H9 (cell line): ENCODE measurements around the gene TRIM37. TPM values are rescaled to one million over a fixed set of nuclear protein-coding genes. Genes with fewer than 3 reads are reported as not detected.

Experiments used
- DNase-seq: peaks from one replicate; pipeline ENCODE4 v3.0.0-alpha.2; 2017
- H2AFZ ChIP-seq: one replicate; pipeline ENCODE4 v1.6.1; 2013; ENCODE audit warnings: mild to moderate bottlenecking, low read length, control low read depth, moderate library complexity
- H2AK5ac ChIP-seq: 2 replicates; pipeline ENCODE4 v1.6.1; 2013; ENCODE audit warnings: low read length, control low read depth, mixed read lengths; ENCODE audit not compliant: insufficient read length
- H2BK120ac ChIP-seq: one replicate; pipeline ENCODE4 v1.6.1; 2013; ENCODE audit warnings: low read depth, mild to moderate bottlenecking, low read length, control low read depth, inconsistent platforms; ENCODE audit not compliant: poor library complexity, severe bottlenecking
- H2BK12ac ChIP-seq: 2 replicates; pipeline ENCODE4 v1.6.1; 2013; ENCODE audit warnings: low read length, control low read depth, mixed read lengths, low read depth; ENCODE audit not compliant: insufficient read length
- H2BK15ac ChIP-seq: 2 replicates; pipeline ENCODE4 v1.6.1; 2013; ENCODE audit warnings: low read depth, low read length, control low read depth
- H2BK20ac ChIP-seq: one replicate; pipeline ENCODE4 v1.6.1; 2013; ENCODE audit warnings: low read depth, mild to moderate bottlenecking, low read length, control low read depth, inconsistent platforms; ENCODE audit not compliant: poor library complexity, severe bottlenecking
- H2BK5ac ChIP-seq: 2 replicates; pipeline ENCODE4 v1.6.1; 2013; ENCODE audit warnings: low read length, control low read depth, mixed read lengths; ENCODE audit not compliant: insufficient read length
- H3K14ac ChIP-seq: 2 replicates; pipeline ENCODE4 v1.6.1; 2013; ENCODE audit warnings: low read length, control low read depth; ENCODE audit not compliant: insufficient read depth
- H3K18ac ChIP-seq: 2 replicates; pipeline ENCODE4 v1.6.1; 2013; ENCODE audit warnings: low read depth, mild to moderate bottlenecking, mixed read lengths, low read length, control low read depth; ENCODE audit not compliant: insufficient read length
- H3K23ac ChIP-seq: 2 replicates; pipeline ENCODE4 v1.6.1; 2013; ENCODE audit warnings: low read length, control low read depth, mixed read lengths, low read depth; ENCODE audit not compliant: insufficient read length
- H3K23me2 ChIP-seq: 2 replicates; pipeline ENCODE4 v1.6.1; 2013; ENCODE audit warnings: low read depth, mild to moderate bottlenecking, mixed read lengths, low read length, control low read depth; ENCODE audit not compliant: insufficient read length, poor library complexity, severe bottlenecking
- H3K27ac ChIP-seq: 2 replicates; pipeline ENCODE4 v1.5.1; 2013; ENCODE audit warnings: low read length, control low read depth, mixed read lengths, low read depth; ENCODE audit not compliant: insufficient read length
- H3K27me3 ChIP-seq: 2 replicates; pipeline ENCODE4 v1.6.1; 2013; ENCODE audit warnings: low read length, control low read depth, inconsistent platforms; ENCODE audit not compliant: insufficient read depth
- H3K4ac ChIP-seq: 2 replicates; pipeline ENCODE4 v1.6.1; 2013; ENCODE audit warnings: low read depth, mild to moderate bottlenecking, control low read depth, inconsistent platforms, low read length, moderate library complexity
- H3K4me1 ChIP-seq: 2 replicates; pipeline ENCODE4 v1.6.1; 2013; ENCODE audit warnings: low read length, control low read depth, inconsistent platforms; ENCODE audit not compliant: insufficient read depth
- H3K4me2 ChIP-seq: 2 replicates; pipeline ENCODE4 v1.6.1; 2013; ENCODE audit warnings: low read length, control low read depth, mixed read lengths; ENCODE audit not compliant: insufficient read length, insufficient read depth
- H3K56ac ChIP-seq: 2 replicates; pipeline ENCODE4 v1.6.1; 2013; ENCODE audit warnings: low read depth, mild to moderate bottlenecking, mixed read lengths, low read length, control low read depth; ENCODE audit not compliant: insufficient read length
- H3K79me1 ChIP-seq: 2 replicates; pipeline ENCODE4 v1.6.1; 2013; ENCODE audit warnings: low read depth, mild to moderate bottlenecking, moderate library complexity, low read length, control low read depth, inconsistent platforms; ENCODE audit not compliant: insufficient read depth, poor library complexity, severe bottlenecking
- H3K79me2 ChIP-seq: 2 replicates; pipeline ENCODE4 v1.6.1; 2013; ENCODE audit warnings: low read length, control low read depth, inconsistent platforms; ENCODE audit not compliant: insufficient read depth
- H3K9ac ChIP-seq: 2 replicates; pipeline ENCODE4 v1.6.1; 2013; ENCODE audit warnings: low read length, control low read depth, mixed read lengths; ENCODE audit not compliant: insufficient read length; ENCODE audit errors: extremely low read depth
- H3K9me3 ChIP-seq: one replicate; pipeline ENCODE4 v1.6.1; 2013; ENCODE audit warnings: low read depth, low read length, inconsistent platforms; ENCODE audit not compliant: control insufficient read depth
- H3T11ph ChIP-seq: one replicate; pipeline ENCODE4 v1.6.1; 2013; ENCODE audit warnings: mild to moderate bottlenecking, low read length, control low read depth, inconsistent platforms
- H4K20me1 ChIP-seq: one replicate; pipeline ENCODE4 v1.6.1; 2013; ENCODE audit not compliant: control insufficient read depth, insufficient read length, insufficient read depth
- H4K5ac ChIP-seq: 2 replicates; pipeline ENCODE4 v1.6.1; 2013; ENCODE audit warnings: low read depth, mild to moderate bottlenecking, mixed read lengths, low read length, control low read depth; ENCODE audit not compliant: insufficient read length
- H4K8ac ChIP-seq: replicated peaks from 2 replicates; pipeline ENCODE4 v1.6.1; 2013; ENCODE audit warnings: low read length, control low read depth, mixed read lengths, low read depth; ENCODE audit not compliant: insufficient read length
- H4K91ac ChIP-seq: 2 replicates; pipeline ENCODE4 v1.6.1; 2013; ENCODE audit warnings: low read depth, mild to moderate bottlenecking, moderate library complexity, mixed read lengths, low read length, control low read depth; ENCODE audit not compliant: insufficient read length
- H3K27ac Mint-ChIP-seq, 3 experiments: 2 replicates in 2 of 3; 3 replicates in 1 of 3; pipeline ENCODE4 v1.8.0; 2020 to 2021; ENCODE audit warnings: mixed read lengths in 3 of 3, mild to moderate bottlenecking in 1 of 3, moderate library complexity in 1 of 3
- H3K27me3 Mint-ChIP-seq: 2 replicates; pipeline ENCODE4 v1.8.0; 2021; ENCODE audit warnings: low read depth, mild to moderate bottlenecking, moderate library complexity, mixed read lengths
- H3K36me3 Mint-ChIP-seq, 3 experiments: 2 replicates in 2 of 3; 3 replicates in 1 of 3; pipeline ENCODE4 v1.8.0; 2020 to 2021; ENCODE audit warnings: low read depth in 3 of 3, mixed read lengths in 3 of 3; ENCODE audit not compliant: insufficient read depth in 1 of 3
- H3K4me1 Mint-ChIP-seq, 2 experiments: 2 replicates each; pipeline ENCODE4 v1.8.0; 2020; ENCODE audit warnings: mixed read lengths in 2 of 2
- H3K4me3 Mint-ChIP-seq, 2 experiments: 2 replicates in 1 of 2; 3 replicates in 1 of 2; pipeline ENCODE4 v1.8.0; 2020 to 2021; ENCODE audit warnings: mild to moderate bottlenecking in 2 of 2, mixed read lengths in 2 of 2, moderate library complexity in 1 of 2
- H3K9me3 Mint-ChIP-seq, 2 experiments: 2 replicates in 1 of 2; 3 replicates in 1 of 2; pipeline ENCODE4 v1.8.0; 2020; ENCODE audit warnings: mild to moderate bottlenecking in 2 of 2, mixed read lengths in 2 of 2, moderate library complexity in 1 of 2
- WGBS: extraction: QIAGEN DNeasy Blood & Tissue Kit; methylation state at CpG from one replicate; pipeline ENCODE4 v1.1.7; 2013; ENCODE audit warnings: missing lambda C conversion rate, low lambda C conversion rate, mixed read lengths; ENCODE audit not compliant: insufficient read length; ENCODE audit errors: extremely low coverage; 5-methylcytosine and 5-hydroxymethylcytosine counted together
- total RNA-seq: library from RNA; stranded (reverse); gene quantifications from 2 replicates; pipeline ENCODE4 v1.2.1, GENCODE V29; 2021
- TF ChIP-seq, protein P1 (sequence below): fragments of 200-600 bp; sonication (generic); conservative IDR thresholded peaks from 3 replicates; pipeline ENCODE4 v1.8.0; 2021; ENCODE audit warnings: antibody characterized with exemption, mild to moderate bottlenecking

Gene TRIM37
- total RNA-seq, 1 experiment from 2014 or later: 52.1 TPM

DNA sequence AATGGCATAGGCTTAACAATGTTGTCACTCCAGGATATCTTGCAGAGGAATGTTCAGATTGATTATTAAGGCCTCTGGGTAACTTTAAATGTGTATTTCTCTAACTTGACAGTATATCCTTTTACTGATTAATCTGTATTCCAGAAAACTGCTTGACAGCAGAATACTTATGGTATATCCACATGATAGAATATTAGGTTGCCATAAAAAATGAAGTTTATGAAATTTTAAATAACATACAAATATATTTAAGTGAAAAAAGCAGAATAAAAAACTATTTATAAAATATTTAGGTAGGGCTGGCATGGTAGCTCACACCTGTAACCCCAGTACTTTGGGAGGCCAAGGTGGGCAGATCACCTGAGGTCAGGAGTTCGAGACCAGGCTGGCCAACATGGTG, 106.7 kb downstream of the TRIM37 start:
- H3K23me2 ChIP-seq: no peaks in the 10 kb centered on the region
- Mint-ChIP-seq H3K27ac (no peak overlapping the region), H3K4me1 (peaks cover 0 to 7% of the 10 kb centered on the region in 2 experiments; a peak in 2 of 4 replicates), H3K9me3 (no peaks in the 10 kb centered on the region), H3K36me3 (peaks cover 23 to 39% (median 35%) of the 10 kb centered on the region in 3 experiments; a peak in 6 of 7 replicates), H3K4me3 (no peak overlapping the region), H3K27me3 (no peaks in the 10 kb centered on the region)
- no peaks in the 10 kb centered on the region for H3K27me3 ChIP-seq
- H3K27ac ChIP-seq: no peak overlapping the region
- H3K79me1 ChIP-seq: no peaks in the 10 kb centered on the region
- H2AFZ ChIP-seq: no peak overlapping the region
- H3K4me2 ChIP-seq: no peak overlapping the region
- TF ChIP-seq, protein P1, sequence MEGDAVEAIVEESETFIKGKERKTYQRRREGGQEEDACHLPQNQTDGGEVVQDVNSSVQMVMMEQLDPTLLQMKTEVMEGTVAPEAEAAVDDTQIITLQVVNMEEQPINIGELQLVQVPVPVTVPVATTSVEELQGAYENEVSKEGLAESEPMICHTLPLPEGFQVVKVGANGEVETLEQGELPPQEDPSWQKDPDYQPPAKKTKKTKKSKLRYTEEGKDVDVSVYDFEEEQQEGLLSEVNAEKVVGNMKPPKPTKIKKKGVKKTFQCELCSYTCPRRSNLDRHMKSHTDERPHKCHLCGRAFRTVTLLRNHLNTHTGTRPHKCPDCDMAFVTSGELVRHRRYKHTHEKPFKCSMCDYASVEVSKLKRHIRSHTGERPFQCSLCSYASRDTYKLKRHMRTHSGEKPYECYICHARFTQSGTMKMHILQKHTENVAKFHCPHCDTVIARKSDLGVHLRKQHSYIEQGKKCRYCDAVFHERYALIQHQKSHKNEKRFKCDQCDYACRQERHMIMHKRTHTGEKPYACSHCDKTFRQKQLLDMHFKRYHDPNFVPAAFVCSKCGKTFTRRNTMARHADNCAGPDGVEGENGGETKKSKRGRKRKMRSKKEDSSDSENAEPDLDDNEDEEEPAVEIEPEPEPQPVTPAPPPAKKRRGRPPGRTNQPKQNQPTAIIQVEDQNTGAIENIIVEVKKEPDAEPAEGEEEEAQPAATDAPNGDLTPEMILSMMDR: no peak
- H4K8ac ChIP-seq: no peak overlapping the region
- no peak overlapping the region for H3K18ac ChIP-seq
- no CpG with 5 or more reads among the region's 1 CpG for WGBS
- no peak overlapping the region for H3K9ac ChIP-seq
- no peak overlapping the region for H4K5ac ChIP-seq
- H3K23ac ChIP-seq: no peak overlapping the region
- H2BK120ac ChIP-seq: no peak overlapping the region
- H4K91ac ChIP-seq: no peak overlapping the region
- H4K20me1 ChIP-seq: no peaks in the 10 kb centered on the region
- no peaks in the 10 kb centered on the region for H3K9me3 ChIP-seq
- no peak overlapping the region for H2BK5ac ChIP-seq
- H3K14ac ChIP-seq: no peak overlapping the region
- no peaks in the 10 kb centered on the region for H3K79me2 ChIP-seq
- H2BK15ac ChIP-seq: no peak overlapping the region
- no peak for DNase-seq
- no peak overlapping the region for H2BK20ac ChIP-seq
- H3K4ac ChIP-seq: no peak overlapping the region
- H2BK12ac ChIP-seq: no peak overlapping the region
- H2AK5ac ChIP-seq: no peak overlapping the region
- H3K4me1 ChIP-seq: no peaks in the 10 kb centered on the region
- H3K56ac ChIP-seq: no peak overlapping the region
- H3T11ph ChIP-seq: no peak overlapping the region
